ENCODE data around the gene CLRN3. TPM values are rescaled to one million over a fixed set of nuclear protein-coding genes. Genes with fewer than 3 reads are reported as not detected.

Gene CLRN3
- total and polyA plus RNA-seq, 2 donors (not counting 1 experiment from before 2014, with no cell fraction given): not detected

DNA sequence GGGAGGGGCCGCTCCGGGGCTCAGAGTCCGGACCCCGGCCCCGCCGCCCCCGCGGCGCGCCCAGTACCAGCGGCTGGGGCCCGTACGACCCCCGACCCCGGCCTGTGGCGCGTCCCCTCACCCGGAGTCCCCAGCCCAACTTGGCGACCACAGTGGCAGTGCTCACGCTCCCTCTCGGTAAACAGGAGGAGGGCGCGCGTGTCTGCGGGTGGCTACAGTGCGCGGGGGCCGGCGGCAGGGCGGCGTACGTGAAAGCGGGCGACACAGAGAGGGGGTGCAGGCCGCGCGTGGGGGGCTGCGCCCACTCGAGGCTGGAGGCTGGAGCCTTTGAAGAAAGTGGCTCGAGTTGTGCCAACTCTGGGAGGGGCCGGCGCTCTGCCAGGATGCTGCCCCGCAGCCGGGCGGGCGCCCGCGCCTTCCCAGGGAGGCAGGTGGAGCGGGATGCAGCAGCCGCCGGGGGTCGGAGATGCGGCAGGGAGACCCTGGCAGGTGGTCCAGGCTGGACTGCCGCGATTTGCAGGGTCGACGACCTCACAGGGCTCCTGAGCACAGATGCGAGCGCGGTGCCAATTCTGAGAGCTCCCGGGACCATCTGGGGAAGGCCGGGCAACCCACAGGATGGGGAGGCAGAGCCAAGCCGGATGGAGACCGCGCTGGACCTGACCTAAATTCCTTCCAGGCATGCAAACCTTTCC is 14.8 kb upstream of the CLRN3 start:
- H3K27ac ChIP-seq (ENCODE audit: insufficient read depth, low read length): peak overlapping the region; percentile 27

GRCh38 chr10:127906548-127907377 is 14.0 kb upstream of the CLRN3 start, which contains the start of gene PTPRE:
PTPRE (plus strand) TSS chr10:127907103; CDS start chr10:128040882, 133,779 bp downstream.
- no peaks in the 10 kb centered on the region for H3K36me3 ChIP-seq (ENCODE audit: control insufficient read depth, insufficient read depth, low read length)
- H3K4me1 ChIP-seq (ENCODE audit: control insufficient read depth, extremely low read depth, insufficient read depth, low read length): peaks cover 18% of the 10 kb centered on the region
- H3K27ac ChIP-seq (ENCODE audit: insufficient read depth, low read length): peak within 1 kb of the TSS; percentile 27
- H3K27me3 ChIP-seq (ENCODE audit: control insufficient read depth, insufficient read depth, low read length): no peaks in the 10 kb centered on the region
- no peaks in the 10 kb centered on the region for H3K9me3 ChIP-seq (ENCODE audit: control insufficient read depth, insufficient read depth, low read depth, low read length)
- peak within 1 kb of the TSS in 3 of 4 experiments; percentile 16 to 55 (median 34) for H3K4me3 ChIP-seq (replicated peaks in 1 of 4; ENCODE audit: control extremely low read depth in 1 of 4, insufficient read depth in 1 of 4, low read depth in 3 of 4, low read length in 4 of 4)
- H3K79me2 ChIP-seq (ENCODE audit: control insufficient read depth, insufficient read depth, low read length): no peaks in the 10 kb centered on the region
- H4K20me1 ChIP-seq (ENCODE audit: control insufficient read depth, extremely low read depth, insufficient read depth, low read length): no peaks in the 10 kb centered on the region
- TF ChIP-seq EZH2 (IDR thresholded peaks at IDR 0.05; ENCODE audit: low read length, missing control alignments): no peak
- TF ChIP-seq, protein P1, sequence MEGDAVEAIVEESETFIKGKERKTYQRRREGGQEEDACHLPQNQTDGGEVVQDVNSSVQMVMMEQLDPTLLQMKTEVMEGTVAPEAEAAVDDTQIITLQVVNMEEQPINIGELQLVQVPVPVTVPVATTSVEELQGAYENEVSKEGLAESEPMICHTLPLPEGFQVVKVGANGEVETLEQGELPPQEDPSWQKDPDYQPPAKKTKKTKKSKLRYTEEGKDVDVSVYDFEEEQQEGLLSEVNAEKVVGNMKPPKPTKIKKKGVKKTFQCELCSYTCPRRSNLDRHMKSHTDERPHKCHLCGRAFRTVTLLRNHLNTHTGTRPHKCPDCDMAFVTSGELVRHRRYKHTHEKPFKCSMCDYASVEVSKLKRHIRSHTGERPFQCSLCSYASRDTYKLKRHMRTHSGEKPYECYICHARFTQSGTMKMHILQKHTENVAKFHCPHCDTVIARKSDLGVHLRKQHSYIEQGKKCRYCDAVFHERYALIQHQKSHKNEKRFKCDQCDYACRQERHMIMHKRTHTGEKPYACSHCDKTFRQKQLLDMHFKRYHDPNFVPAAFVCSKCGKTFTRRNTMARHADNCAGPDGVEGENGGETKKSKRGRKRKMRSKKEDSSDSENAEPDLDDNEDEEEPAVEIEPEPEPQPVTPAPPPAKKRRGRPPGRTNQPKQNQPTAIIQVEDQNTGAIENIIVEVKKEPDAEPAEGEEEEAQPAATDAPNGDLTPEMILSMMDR (conservative IDR thresholded peaks at IDR 0.05 in 1 of 2, IDR thresholded peaks at IDR 0.05 in 1 of 2; ENCODE audit: low read depth in 1 of 2, low read length in 2 of 2): peak; percentile 32 to 40
- no peak within 1 kb of the TSS for H2AFZ ChIP-seq (ENCODE audit: low read length)
- H3K4me2 ChIP-seq (ENCODE audit: extremely low read depth, insufficient read depth, low read length): peak within 1 kb of the TSS; percentile 71
- peak; percentile 48 to 63 for DNase-seq (ENCODE audit: low read depth in 2 of 2)
- H3K9ac ChIP-seq (ENCODE audit: insufficient read depth, low read length): peak within 1 kb of the TSS; percentile 11

More for the DNA sequence above, 14.8 kb upstream of the CLRN3 start:
- peaks cover 18% of the 10 kb centered on the region for H3K4me1 ChIP-seq (ENCODE audit: control insufficient read depth, extremely low read depth, insufficient read depth, low read length)
- peak overlapping the region; percentile 71 for H3K4me2 ChIP-seq (ENCODE audit: extremely low read depth, insufficient read depth, low read length)
- H2AFZ ChIP-seq (ENCODE audit: low read length): no peak overlapping the region
- H3K9ac ChIP-seq (ENCODE audit: insufficient read depth, low read length): peak overlapping the region; percentile 11
- TF ChIP-seq, protein P1 (conservative IDR thresholded peaks at IDR 0.05 in 1 of 2, IDR thresholded peaks at IDR 0.05 in 1 of 2; ENCODE audit: low read depth in 1 of 2, low read length in 2 of 2): no peak
- no peak for TF ChIP-seq EZH2 (IDR thresholded peaks at IDR 0.05; ENCODE audit: low read length, missing control alignments)
- H3K27me3 ChIP-seq (ENCODE audit: control insufficient read depth, insufficient read depth, low read length): no peaks in the 10 kb centered on the region
- no peaks in the 10 kb centered on the region for H3K79me2 ChIP-seq (ENCODE audit: control insufficient read depth, insufficient read depth, low read length)
- DNase-seq (ENCODE audit: low read depth in 2 of 2): peak; percentile 18 to 76
- no peaks in the 10 kb centered on the region for H3K36me3 ChIP-seq (ENCODE audit: control insufficient read depth, insufficient read depth, low read length)
- H3K9me3 ChIP-seq (ENCODE audit: control insufficient read depth, insufficient read depth, low read depth, low read length): no peaks in the 10 kb centered on the region
- H3K4me3 ChIP-seq (replicated peaks in 1 of 4; ENCODE audit: control extremely low read depth in 1 of 4, insufficient read depth in 1 of 4, low read depth in 3 of 4, low read length in 4 of 4): peak overlapping the region in 3 of 4 experiments; percentile 16 to 55 (median 34)
- no peaks in the 10 kb centered on the region for H4K20me1 ChIP-seq (ENCODE audit: control insufficient read depth, extremely low read depth, insufficient read depth, low read length)

DNA sequence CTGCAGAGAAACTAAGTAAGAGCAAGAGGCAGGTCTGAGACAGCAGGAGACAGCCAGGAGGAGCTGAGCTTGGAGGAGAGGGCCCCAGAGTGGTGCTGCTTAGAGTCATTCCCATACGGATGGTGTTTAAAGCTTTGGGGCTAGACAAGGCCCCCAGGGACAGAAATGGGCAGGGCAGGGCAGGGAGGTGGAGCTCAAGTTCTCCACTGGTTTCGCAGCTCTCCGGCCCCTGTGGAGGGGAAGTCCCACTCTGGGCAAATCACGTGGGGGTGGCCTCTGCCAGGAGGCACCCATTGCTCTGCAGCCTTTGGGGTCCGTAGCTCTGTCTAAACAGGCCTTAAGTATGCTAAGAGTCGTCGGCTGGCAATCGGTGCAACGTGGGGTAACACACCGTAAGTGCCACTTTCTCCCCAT is 13.1 kb upstream of the CLRN3 start:
- Histone ChIP-seq H3K9me3 (ENCODE audit: control insufficient read depth, insufficient read depth, low read depth, low read length) (no peaks in the 10 kb centered on the region), H3K36me3 (ENCODE audit: control insufficient read depth, insufficient read depth, low read length) (no peaks in the 10 kb centered on the region), H3K4me3 (replicated peaks in 1 of 4; ENCODE audit: control extremely low read depth in 1 of 4, insufficient read depth in 1 of 4, low read depth in 3 of 4, low read length in 4 of 4) (no peak overlapping the region), H3K27ac (ENCODE audit: insufficient read depth, low read length) (no peak overlapping the region), H4K20me1 (ENCODE audit: control insufficient read depth, extremely low read depth, insufficient read depth, low read length) (no peaks in the 10 kb centered on the region), H3K27me3 (ENCODE audit: control insufficient read depth, insufficient read depth, low read length) (no peaks in the 10 kb centered on the region), H3K4me1 (ENCODE audit: control insufficient read depth, extremely low read depth, insufficient read depth, low read length) (peaks cover 18% of the 10 kb centered on the region), H3K4me2 (ENCODE audit: extremely low read depth, insufficient read depth, low read length) (no peak overlapping the region), H2AFZ (ENCODE audit: low read length) (no peak overlapping the region), H3K79me2 (ENCODE audit: control insufficient read depth, insufficient read depth, low read length) (no peaks in the 10 kb centered on the region), H3K9ac (ENCODE audit: insufficient read depth, low read length) (no peak overlapping the region)
- TF ChIP-seq EZH2 (IDR thresholded peaks at IDR 0.05; ENCODE audit: low read length, missing control alignments): no peak
- TF ChIP-seq, protein P1 (conservative IDR thresholded peaks at IDR 0.05 in 1 of 2, IDR thresholded peaks at IDR 0.05 in 1 of 2; ENCODE audit: low read depth in 1 of 2, low read length in 2 of 2): no peak
- no peak for DNase-seq (ENCODE audit: low read depth in 2 of 2)
